ENCODE results near the gene PGAP2. TPM values are rescaled to one million over a fixed set of nuclear protein-coding genes. Genes with fewer than 3 reads are reported as not detected.

The PGAP2 gene
- total and polyA plus RNA-seq, 9 donors: 7.7 to 17.6 (median 13.1) TPM

- Histone ChIP-seq H3K27me3 (no peaks in the 10 kb centered on the region), H3K36me3 (no peaks in the 10 kb centered on the region), H3K4me3 (no peak overlapping the region), H3K4me1 (ENCODE audit: insufficient read depth) (no peaks in the 10 kb centered on the region), H3K9me3 (no peaks in the 10 kb centered on the region), H3K27ac (no peak overlapping the region)
- intact Hi-C loops (cut with DNase I): no loop called here
- WGBS, 3 donors: 83 to 93% (median 89%) methylated on average over 3 of the region's 3 CpGs
- no peak for DNase-seq
- no peak for TF ChIP-seq POLR2A (IDR thresholded peaks at IDR 0.05)
- TF ChIP-seq CTCF (IDR thresholded peaks at IDR 0.05): no peak
- no peak for TF ChIP-seq EP300 (IDR thresholded peaks at IDR 0.05)
Measured at GRCh38 chr11:3826721-3827120, 18.4 kb downstream of the PGAP2 start.

- intact Hi-C loops (cut with DNase I): no loop called here
- Histone ChIP-seq H3K36me3 (no peaks in the 10 kb centered on the region), H3K4me3 (no peak overlapping the region), H3K9me3 (no peaks in the 10 kb centered on the region), H3K4me1 (ENCODE audit: insufficient read depth) (no peaks in the 10 kb centered on the region), H3K27ac (no peak overlapping the region), H3K27me3 (no peaks in the 10 kb centered on the region)
- no peak for DNase-seq
- WGBS, 3 donors: 87 to 89% (median 89%) methylated on average over 35 of the region's 35 CpGs
- TF ChIP-seq CTCF (IDR thresholded peaks at IDR 0.05): no peak
- TF ChIP-seq EP300 (IDR thresholded peaks at IDR 0.05): no peak
- TF ChIP-seq POLR2A (IDR thresholded peaks at IDR 0.05): no peak
Measured at GRCh38 chr11:3827434-3828186, 19.2 kb downstream of the PGAP2 start.

- intact Hi-C loops (cut with DNase I): no loop called here
- Histone ChIP-seq H3K4me1 (ENCODE audit: insufficient read depth) (peaks cover 2% of the 10 kb centered on the region), H3K36me3 (no peaks in the 10 kb centered on the region), H3K27me3 (no peaks in the 10 kb centered on the region), H3K27ac (no peak overlapping the region), H3K9me3 (no peaks in the 10 kb centered on the region), H3K4me3 (no peak overlapping the region)
- DNase-seq: no peak
- no peak for TF ChIP-seq CTCF (IDR thresholded peaks at IDR 0.05)
- TF ChIP-seq EP300 (IDR thresholded peaks at IDR 0.05): no peak
- TF ChIP-seq POLR2A (IDR thresholded peaks at IDR 0.05): no peak
- WGBS, 3 donors: 93 to 98% (median 95%) methylated on average over 3 of the region's 3 CpGs
Measured at GRCh38 chr11:3830088-3830487, 21.7 kb downstream of the PGAP2 start.

GRCh38 chr11:3830730-3831129 is 22.4 kb downstream of the PGAP2 start:
- no peak for DNase-seq
- TF ChIP-seq POLR2A (IDR thresholded peaks at IDR 0.05): no peak
- no peak for TF ChIP-seq EP300 (IDR thresholded peaks at IDR 0.05)
- no peak for TF ChIP-seq CTCF (IDR thresholded peaks at IDR 0.05)
- Histone ChIP-seq H3K4me3 (no peak overlapping the region), H3K36me3 (no peaks in the 10 kb centered on the region), H3K27ac (no peak overlapping the region), H3K4me1 (ENCODE audit: insufficient read depth) (peaks cover 5% of the 10 kb centered on the region), H3K9me3 (no peaks in the 10 kb centered on the region), H3K27me3 (no peaks in the 10 kb centered on the region)
- intact Hi-C loops (cut with DNase I): no loop called here
- 60 to 77% (median 74%) methylated on average over 1 of the region's 1 CpG for WGBS, 3 donors

All from ovary (tissue), 9 donors.